Measurements from ENCODE around the gene C2orf68. TPM values are rescaled to one million over a fixed set of nuclear protein-coding genes. Genes with fewer than 3 reads are reported as not detected.

The C2orf68 gene
- polyA plus RNA-seq, 1 of the 3 experiments (the other 2 are of a cell fraction): 14.5 TPM

GRCh38 chr2:85623991-85624390, 12.1 kb upstream of the C2orf68 start:
- no peak overlapping the region for H3K4me3 ChIP-seq (ENCODE audit: low read depth in 2 of 2, low read length in 1 of 2)
- no peaks in the 10 kb centered on the region for H3F3A ChIP-seq (replicated peaks; ENCODE audit: insufficient read depth)
- H3K9me2 ChIP-seq: no peaks in the 10 kb centered on the region
- 100% methylated on average over 2 of the region's 5 CpGs for WGBS (ENCODE audit: low lambda C conversion rate)
- H3K79me2 ChIP-seq (ENCODE audit: insufficient read depth): peaks cover 40% of the 10 kb centered on the region
- CTCF ChIA-PET: interaction anchor here (7.4 kb wide), 1 partner anchor 13 kb away, joined by 59 read pairs; no protein-coding TSS in a partner anchor
- POLR2A ChIA-PET: no interaction called here
- H3K27ac ChIP-seq (ENCODE audit: low read depth in 2 of 2, low read length in 1 of 2): no peak overlapping the region
- H3K4me2 ChIP-seq: no peak overlapping the region
- H3K36me3 ChIP-seq (replicated peaks in 1 of 2; ENCODE audit: control insufficient read depth in 1 of 2, insufficient read depth in 2 of 2, low read length in 1 of 2): peaks cover 61 to 78% of the 10 kb centered on the region in 2 experiments
- no peaks in the 10 kb centered on the region for H4K20me1 ChIP-seq (ENCODE audit: insufficient read depth)
- no peak for TF ChIP-seq RXRA (IDR thresholded peaks at IDR 0.05; ENCODE audit: borderline replicate concordance, low read depth)
- no peak for TF ChIP-seq USF1 (IDR thresholded peaks at IDR 0.05; ENCODE audit: borderline replicate concordance, low read depth)
- TF ChIP-seq, protein P1, sequence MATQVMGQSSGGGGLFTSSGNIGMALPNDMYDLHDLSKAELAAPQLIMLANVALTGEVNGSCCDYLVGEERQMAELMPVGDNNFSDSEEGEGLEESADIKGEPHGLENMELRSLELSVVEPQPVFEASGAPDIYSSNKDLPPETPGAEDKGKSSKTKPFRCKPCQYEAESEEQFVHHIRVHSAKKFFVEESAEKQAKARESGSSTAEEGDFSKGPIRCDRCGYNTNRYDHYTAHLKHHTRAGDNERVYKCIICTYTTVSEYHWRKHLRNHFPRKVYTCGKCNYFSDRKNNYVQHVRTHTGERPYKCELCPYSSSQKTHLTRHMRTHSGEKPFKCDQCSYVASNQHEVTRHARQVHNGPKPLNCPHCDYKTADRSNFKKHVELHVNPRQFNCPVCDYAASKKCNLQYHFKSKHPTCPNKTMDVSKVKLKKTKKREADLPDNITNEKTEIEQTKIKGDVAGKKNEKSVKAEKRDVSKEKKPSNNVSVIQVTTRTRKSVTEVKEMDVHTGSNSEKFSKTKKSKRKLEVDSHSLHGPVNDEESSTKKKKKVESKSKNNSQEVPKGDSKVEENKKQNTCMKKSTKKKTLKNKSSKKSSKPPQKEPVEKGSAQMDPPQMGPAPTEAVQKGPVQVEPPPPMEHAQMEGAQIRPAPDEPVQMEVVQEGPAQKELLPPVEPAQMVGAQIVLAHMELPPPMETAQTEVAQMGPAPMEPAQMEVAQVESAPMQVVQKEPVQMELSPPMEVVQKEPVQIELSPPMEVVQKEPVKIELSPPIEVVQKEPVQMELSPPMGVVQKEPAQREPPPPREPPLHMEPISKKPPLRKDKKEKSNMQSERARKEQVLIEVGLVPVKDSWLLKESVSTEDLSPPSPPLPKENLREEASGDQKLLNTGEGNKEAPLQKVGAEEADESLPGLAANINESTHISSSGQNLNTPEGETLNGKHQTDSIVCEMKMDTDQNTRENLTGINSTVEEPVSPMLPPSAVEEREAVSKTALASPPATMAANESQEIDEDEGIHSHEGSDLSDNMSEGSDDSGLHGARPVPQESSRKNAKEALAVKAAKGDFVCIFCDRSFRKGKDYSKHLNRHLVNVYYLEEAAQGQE (IDR thresholded peaks at IDR 0.05; ENCODE audit: low read depth, low read length): no peak
- no peak for TF ChIP-seq MXI1 (IDR thresholded peaks at IDR 0.05; ENCODE audit: low read depth, low read length)
- no peak for TF ChIP-seq JUND (IDR thresholded peaks at IDR 0.05)
- TF ChIP-seq EZH2phosphoT487 (IDR thresholded peaks at IDR 0.05; ENCODE audit: borderline replicate concordance, low read depth): no peak
- no peak for TF ChIP-seq USF2 (IDR thresholded peaks at IDR 0.05; ENCODE audit: borderline replicate concordance, low read depth, low read length)
- H3K9ac ChIP-seq: no peak overlapping the region
- H3K27me3 ChIP-seq (ENCODE audit: insufficient read depth): no peaks in the 10 kb centered on the region
- no peak overlapping the region for H2AFZ ChIP-seq (ENCODE audit: low read depth)
- no peaks in the 10 kb centered on the region for H3K4me1 ChIP-seq (ENCODE audit: control insufficient read depth in 1 of 2, insufficient read depth in 2 of 2, low read depth in 1 of 2, low read length in 1 of 2)
- DNase-seq: no peak
- no peaks in the 10 kb centered on the region for H3K9me3 ChIP-seq

DNA sequence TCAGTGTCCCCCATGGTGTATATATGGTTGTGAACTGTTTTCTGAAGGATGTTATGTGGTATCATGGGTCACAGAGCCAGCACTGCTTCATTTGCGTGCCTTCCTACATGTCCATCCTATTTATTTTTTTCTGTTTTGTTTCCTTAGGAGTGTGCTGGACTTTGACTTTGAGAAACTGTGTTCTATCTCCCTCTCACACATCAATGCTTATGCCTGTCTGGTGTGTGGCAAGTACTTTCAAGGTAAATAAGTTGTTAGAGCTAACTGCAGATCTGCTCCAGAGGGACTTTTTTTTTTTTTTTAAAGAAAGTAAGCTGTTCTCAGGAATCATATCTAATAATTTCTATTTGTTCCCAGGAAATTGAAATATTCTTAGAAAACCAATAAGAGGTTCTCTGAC, 9.5 kb upstream of the C2orf68 start:
- POLR2A ChIA-PET: no interaction called here
- Histone ChIP-seq H3F3A (replicated peaks; ENCODE audit: insufficient read depth) (no peaks in the 10 kb centered on the region), H3K27me3 (ENCODE audit: insufficient read depth) (no peaks in the 10 kb centered on the region), H3K9me2 (no peaks in the 10 kb centered on the region), H2AFZ (ENCODE audit: low read depth) (no peak overlapping the region), H3K9me3 (no peaks in the 10 kb centered on the region), H3K36me3 (replicated peaks in 1 of 2; ENCODE audit: control insufficient read depth in 1 of 2, insufficient read depth in 2 of 2, low read length in 1 of 2) (peaks cover 48 to 54% of the 10 kb centered on the region in 2 experiments), H3K79me2 (ENCODE audit: insufficient read depth) (peaks cover 66% of the 10 kb centered on the region), H3K27ac (ENCODE audit: low read depth in 2 of 2, low read length in 1 of 2) (no peak overlapping the region), H3K4me3 (ENCODE audit: low read depth in 2 of 2, low read length in 1 of 2) (no peak overlapping the region), H3K4me2 (no peak overlapping the region), H4K20me1 (ENCODE audit: insufficient read depth) (peaks cover 15% of the 10 kb centered on the region), H3K4me1 (ENCODE audit: control insufficient read depth in 1 of 2, insufficient read depth in 2 of 2, low read depth in 1 of 2, low read length in 1 of 2) (peaks cover 9% of the 10 kb centered on the region in 2 experiments; a peak in 3 of 4 replicates), H3K9ac (no peak overlapping the region)
- 100% methylated on average over 1 of the region's 1 CpG for WGBS (ENCODE audit: low lambda C conversion rate)
- TF ChIP-seq RXRA (IDR thresholded peaks at IDR 0.05; ENCODE audit: borderline replicate concordance, low read depth) (no peak), GABPA (IDR thresholded peaks at IDR 0.05; ENCODE audit: low read depth) (no peak), EP300 (IDR thresholded peaks at IDR 0.05; ENCODE audit: borderline replicate concordance in 1 of 2, low read depth in 1 of 2, low read length in 1 of 2) (no peak), JUND (IDR thresholded peaks at IDR 0.05) (no peak), SIN3A (IDR thresholded peaks at IDR 0.05; ENCODE audit: borderline replicate concordance, low read depth, low read length) (no peak), ELF1 (IDR thresholded peaks at IDR 0.05) (no peak), FOXM1 (IDR thresholded peaks at IDR 0.05; ENCODE audit: low read depth) (no peak), CHD2 (IDR thresholded peaks at IDR 0.05; ENCODE audit: low read length, partially characterized antibody) (no peak)
- DNase-seq: no peak
- CTCF ChIA-PET: interaction anchor here (7.4 kb wide), 1 partner anchor 15 kb away, joined by 59 read pairs; no protein-coding TSS in a partner anchor
